NCI-H524 treated with DMSO at 0.1 percent for 48 hours (cell line): ENCODE results near the gene CNOT1.

ENCODE experiments used
- DNase-seq: peaks from one replicate; lab custom pipeline; 2025; lab: John Stamatoyannopoulos, UW

CNOT1 gene

GRCh38 chr16:58485184-58485887, 144.3 kb downstream of the CNOT1 start:
- no peak for DNase-seq

- no peak for DNase-seq
These were observed 147.7 kb downstream of the CNOT1 start for GRCh38 chr16:58481931-58482330.

- DNase-seq: no peak
These were observed 148.3 kb downstream of the CNOT1 start for GRCh38 chr16:58481226-58481869.

- no peak for DNase-seq
These were observed 151.2 kb downstream of the CNOT1 start for GRCh38 chr16:58478427-58478826.

GRCh38 chr16:58476791-58477190, 152.8 kb downstream of the CNOT1 start:
- no peak for DNase-seq

- DNase-seq: no peak
These were observed 154.5 kb downstream of the CNOT1 start for GRCh38 chr16:58475091-58475619.

GRCh38 chr16:58474296-58474695, 155.3 kb downstream of the CNOT1 start:
- DNase-seq: no peak

GRCh38 chr16:58472827-58473226, 156.8 kb downstream of the CNOT1 start:
- no peak for DNase-seq

GRCh38 chr16:58472266-58472665, 157.4 kb downstream of the CNOT1 start:
- DNase-seq: no peak

GRCh38 chr16:58471209-58471975, 158.2 kb downstream of the CNOT1 start:
- DNase-seq: no peak
